Measurements from ENCODE around the gene CDC14A.
"Not testable (repeated sequence)": the region's sequence is repeated elsewhere in the genome, so short reads cannot be mapped to it uniquely, and the experiment has no call there.

CDC14A gene

GRCh38 chr1:100400404-100400803, 48.1 kb downstream of the CDC14A start:
- in situ Hi-C loops (cut with MboI; ENCODE audit: low sequenced_read_pairs) = no loop called here

- in situ Hi-C loops (cut with MboI; ENCODE audit: low sequenced_read_pairs) = no loop called here
Observed at GRCh38 chr1:100404821-100405220, 52.5 kb downstream of the CDC14A start.

- in situ Hi-C loops (cut with MboI; ENCODE audit: low sequenced_read_pairs) = not testable (repeated sequence)
Observed at GRCh38 chr1:100405902-100406301, 53.6 kb downstream of the CDC14A start.

GRCh38 chr1:100407390-100407789, 55.1 kb downstream of the CDC14A start:
- in situ Hi-C loops (cut with MboI; ENCODE audit: low sequenced_read_pairs) = not testable (repeated sequence)

- in situ Hi-C loops (cut with MboI; ENCODE audit: low sequenced_read_pairs) = no loop called here
Observed at GRCh38 chr1:100411019-100411418, 58.7 kb downstream of the CDC14A start.

GRCh38 chr1:100411574-100411973, 59.3 kb downstream of the CDC14A start:
- in situ Hi-C loops (cut with MboI; ENCODE audit: low sequenced_read_pairs) = no loop called here

GRCh38 chr1:100413035-100413434, 60.7 kb downstream of the CDC14A start:
- in situ Hi-C loops (cut with MboI; ENCODE audit: low sequenced_read_pairs) = no loop called here

- in situ Hi-C loops (cut with MboI; ENCODE audit: low sequenced_read_pairs) = no loop called here
Observed at GRCh38 chr1:100414693-100415497, 62.6 kb downstream of the CDC14A start.

GRCh38 chr1:100415498-100415778, 63.1 kb downstream of the CDC14A start:
- in situ Hi-C loops (cut with MboI; ENCODE audit: low sequenced_read_pairs) = no loop called here

GRCh38 chr1:100419072-100419471, 66.8 kb downstream of the CDC14A start:
- in situ Hi-C loops (cut with MboI; ENCODE audit: low sequenced_read_pairs) = no loop called here

- in situ Hi-C loops (cut with MboI; ENCODE audit: low sequenced_read_pairs) = no loop called here
Observed at GRCh38 chr1:100422065-100422464, 69.8 kb downstream of the CDC14A start.

- in situ Hi-C loops (cut with MboI; ENCODE audit: low sequenced_read_pairs) = no loop called here
Observed at GRCh38 chr1:100423832-100424337, 71.6 kb downstream of the CDC14A start.

- in situ Hi-C loops (cut with MboI; ENCODE audit: low sequenced_read_pairs) = no loop called here
Observed at GRCh38 chr1:100428160-100428559, 75.9 kb downstream of the CDC14A start.

- in situ Hi-C loops (cut with MboI; ENCODE audit: low sequenced_read_pairs) = no loop called here
Observed at GRCh38 chr1:100430325-100430756, 78.0 kb downstream of the CDC14A start.

- in situ Hi-C loops (cut with MboI; ENCODE audit: low sequenced_read_pairs) = no loop called here
Observed at GRCh38 chr1:100431954-100432353, 79.6 kb downstream of the CDC14A start.

GRCh38 chr1:100433563-100433962, 81.3 kb downstream of the CDC14A start:
- in situ Hi-C loops (cut with MboI; ENCODE audit: low sequenced_read_pairs) = no loop called here

GRCh38 chr1:100434831-100435230, 82.5 kb downstream of the CDC14A start:
- in situ Hi-C loops (cut with MboI; ENCODE audit: low sequenced_read_pairs) = no loop called here

- in situ Hi-C loops (cut with MboI; ENCODE audit: low sequenced_read_pairs) = no loop called here
Observed at GRCh38 chr1:100438375-100438774, 86.1 kb downstream of the CDC14A start.

GRCh38 chr1:100438789-100439188, 86.5 kb downstream of the CDC14A start:
- in situ Hi-C loops (cut with MboI; ENCODE audit: low sequenced_read_pairs) = no loop called here

GRCh38 chr1:100440075-100440809, 87.9 kb downstream of the CDC14A start:
- in situ Hi-C loops (cut with MboI; ENCODE audit: low sequenced_read_pairs) = no loop called here

GRCh38 chr1:100441146-100441545, 88.8 kb downstream of the CDC14A start:
- in situ Hi-C loops (cut with MboI; ENCODE audit: low sequenced_read_pairs) = no loop called here

- in situ Hi-C loops (cut with MboI; ENCODE audit: low sequenced_read_pairs) = no loop called here
Observed at GRCh38 chr1:100441651-100442050, 89.3 kb downstream of the CDC14A start.

Data from HL-60/S4 treated with retinoic acid at 250 ng/mL for 4 days and 3 days (cell line).